PFSK-1 (cell line): Measurements from ENCODE around the gene RAP1GDS1.

Experiments used
- FOXP2 ChIP-seq: optimal IDR thresholded peaks from 2 replicates; pipeline ENCODE3; 2011; ENCODE audit warnings: borderline replicate concordance, control low read depth, inconsistent platforms; ENCODE audit not compliant: insufficient read depth; ENCODE audit errors: extremely low read length, extremely low read depth
- POLR2AphosphoS5 ChIP-seq: IDR thresholded peaks from 2 replicates; pipeline ENCODE4 v1.6.1; 2012; ENCODE audit warnings: low read depth, mild to moderate bottlenecking, control low read depth, low read length, moderate library complexity
- SIN3A ChIP-seq: IDR thresholded peaks from 2 replicates; pipeline ENCODE4 v1.6.1; 2012; ENCODE audit warnings: mild to moderate bottlenecking, low read length, moderate library complexity, borderline replicate concordance; ENCODE audit not compliant: insufficient read depth
- TAF1 ChIP-seq: IDR thresholded peaks from 2 replicates; pipeline ENCODE4 v1.6.1; 2012; ENCODE audit warnings: low read length, control low read depth, borderline replicate concordance; ENCODE audit not compliant: insufficient read depth
- TF ChIP-seq, protein P1 (sequence below), 2 experiments: IDR thresholded peaks; 2 replicates each; pipeline versions ENCODE4 v1.6.1 to v1.8.0; 2011 to 2012; ENCODE audit warnings: low read depth in 2 of 2, low read length in 2 of 2, control low read depth in 1 of 2, inconsistent platforms in 1 of 2, mild to moderate bottlenecking in 1 of 2, moderate library complexity in 1 of 2; ENCODE audit not compliant: insufficient read depth in 1 of 2

RAP1GDS1 gene

DNA sequence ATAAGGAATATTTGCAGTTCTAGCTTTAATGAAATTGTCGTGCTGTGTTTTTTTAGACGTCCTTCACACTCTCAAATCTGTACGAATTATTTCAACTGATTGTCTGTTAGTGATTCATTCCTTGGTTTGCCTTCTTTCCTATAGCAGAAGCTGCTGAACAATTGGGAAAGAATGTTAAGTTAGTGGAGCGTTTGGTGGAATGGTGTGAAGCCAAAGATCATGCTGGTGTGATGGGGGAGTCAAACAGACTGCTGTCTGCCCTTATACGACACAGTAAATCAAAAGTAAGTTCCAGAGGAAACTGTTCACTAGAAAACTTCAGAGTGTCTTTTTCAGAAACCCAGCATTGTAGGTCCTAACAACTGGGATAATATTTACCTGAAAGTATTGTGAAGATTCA, 159.9 kb downstream of the RAP1GDS1 start:
- TF ChIP-seq FOXP2 (no peak), TAF1 (no peak), SIN3A (no peak), POLR2AphosphoS5 (no peak)
- TF ChIP-seq, protein P1, sequence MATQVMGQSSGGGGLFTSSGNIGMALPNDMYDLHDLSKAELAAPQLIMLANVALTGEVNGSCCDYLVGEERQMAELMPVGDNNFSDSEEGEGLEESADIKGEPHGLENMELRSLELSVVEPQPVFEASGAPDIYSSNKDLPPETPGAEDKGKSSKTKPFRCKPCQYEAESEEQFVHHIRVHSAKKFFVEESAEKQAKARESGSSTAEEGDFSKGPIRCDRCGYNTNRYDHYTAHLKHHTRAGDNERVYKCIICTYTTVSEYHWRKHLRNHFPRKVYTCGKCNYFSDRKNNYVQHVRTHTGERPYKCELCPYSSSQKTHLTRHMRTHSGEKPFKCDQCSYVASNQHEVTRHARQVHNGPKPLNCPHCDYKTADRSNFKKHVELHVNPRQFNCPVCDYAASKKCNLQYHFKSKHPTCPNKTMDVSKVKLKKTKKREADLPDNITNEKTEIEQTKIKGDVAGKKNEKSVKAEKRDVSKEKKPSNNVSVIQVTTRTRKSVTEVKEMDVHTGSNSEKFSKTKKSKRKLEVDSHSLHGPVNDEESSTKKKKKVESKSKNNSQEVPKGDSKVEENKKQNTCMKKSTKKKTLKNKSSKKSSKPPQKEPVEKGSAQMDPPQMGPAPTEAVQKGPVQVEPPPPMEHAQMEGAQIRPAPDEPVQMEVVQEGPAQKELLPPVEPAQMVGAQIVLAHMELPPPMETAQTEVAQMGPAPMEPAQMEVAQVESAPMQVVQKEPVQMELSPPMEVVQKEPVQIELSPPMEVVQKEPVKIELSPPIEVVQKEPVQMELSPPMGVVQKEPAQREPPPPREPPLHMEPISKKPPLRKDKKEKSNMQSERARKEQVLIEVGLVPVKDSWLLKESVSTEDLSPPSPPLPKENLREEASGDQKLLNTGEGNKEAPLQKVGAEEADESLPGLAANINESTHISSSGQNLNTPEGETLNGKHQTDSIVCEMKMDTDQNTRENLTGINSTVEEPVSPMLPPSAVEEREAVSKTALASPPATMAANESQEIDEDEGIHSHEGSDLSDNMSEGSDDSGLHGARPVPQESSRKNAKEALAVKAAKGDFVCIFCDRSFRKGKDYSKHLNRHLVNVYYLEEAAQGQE (IDR thresholded peaks at IDR 0.05; ENCODE audit: insufficient read depth in 1 of 2, low read depth in 2 of 2, low read length in 2 of 2) = no peak

DNA sequence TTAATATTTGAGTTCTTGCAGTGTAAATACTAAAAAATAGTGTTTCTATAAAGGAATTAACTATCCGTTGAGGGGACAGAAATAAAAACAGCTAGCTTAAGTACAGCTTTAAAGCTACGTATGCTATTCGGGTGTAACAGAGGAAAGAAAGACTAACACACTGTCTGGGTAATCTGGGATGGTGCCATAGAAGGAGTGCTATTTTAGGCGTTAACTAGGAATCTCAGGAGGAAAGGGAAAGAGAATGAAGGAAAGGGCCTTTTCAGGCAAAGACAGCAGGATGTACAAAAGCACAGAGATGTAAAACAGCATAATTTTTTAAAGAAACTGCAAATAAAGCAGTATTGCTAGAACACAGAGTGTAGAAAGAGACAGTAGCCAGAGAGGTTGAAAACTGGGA, 161.8 kb downstream of the RAP1GDS1 start:
- TF ChIP-seq POLR2AphosphoS5 (no peak), TAF1 (no peak), SIN3A (no peak), FOXP2 (no peak)
- TF ChIP-seq, protein P1 (IDR thresholded peaks at IDR 0.05; ENCODE audit: insufficient read depth in 1 of 2, low read depth in 2 of 2, low read length in 2 of 2) = no peak

DNA sequence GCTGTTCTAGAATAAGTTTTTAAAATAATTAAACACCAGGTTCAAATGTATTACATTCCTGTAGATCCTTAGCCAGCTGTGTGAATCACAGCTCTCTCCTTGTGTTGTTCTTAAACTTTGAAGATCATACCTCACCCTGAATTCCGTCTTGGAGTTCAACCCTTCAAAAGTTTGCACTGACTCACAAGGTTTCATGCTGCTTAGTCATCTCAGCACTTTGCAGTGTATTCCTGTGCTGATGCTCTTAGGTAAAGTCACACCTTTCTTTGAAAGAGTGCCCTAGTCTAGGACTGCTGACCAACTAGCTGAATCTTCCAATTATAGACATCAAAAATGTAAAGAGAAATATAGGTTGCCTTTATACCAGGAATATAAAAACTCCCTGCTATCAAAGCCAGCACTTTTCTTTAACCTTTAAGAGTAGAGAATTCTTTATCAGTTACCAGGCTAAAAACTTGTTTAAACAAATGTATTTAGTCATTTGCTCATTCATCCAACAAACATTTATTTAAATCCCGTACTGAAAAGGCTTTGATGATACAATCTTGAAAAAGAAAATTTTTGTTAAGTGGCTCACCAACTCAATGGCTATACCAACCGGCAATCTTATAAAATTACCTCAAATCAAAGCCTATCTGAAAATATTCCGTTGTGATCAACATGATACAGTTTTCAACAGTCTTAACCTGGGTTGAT, 169.7 kb downstream of the RAP1GDS1 start:
- TF ChIP-seq POLR2AphosphoS5 = no peak
- no peak for TF ChIP-seq FOXP2
- TF ChIP-seq, protein P1 (IDR thresholded peaks at IDR 0.05; ENCODE audit: insufficient read depth in 1 of 2, low read depth in 2 of 2, low read length in 2 of 2) = no peak
- no peak for TF ChIP-seq TAF1
- TF ChIP-seq SIN3A = no peak

DNA sequence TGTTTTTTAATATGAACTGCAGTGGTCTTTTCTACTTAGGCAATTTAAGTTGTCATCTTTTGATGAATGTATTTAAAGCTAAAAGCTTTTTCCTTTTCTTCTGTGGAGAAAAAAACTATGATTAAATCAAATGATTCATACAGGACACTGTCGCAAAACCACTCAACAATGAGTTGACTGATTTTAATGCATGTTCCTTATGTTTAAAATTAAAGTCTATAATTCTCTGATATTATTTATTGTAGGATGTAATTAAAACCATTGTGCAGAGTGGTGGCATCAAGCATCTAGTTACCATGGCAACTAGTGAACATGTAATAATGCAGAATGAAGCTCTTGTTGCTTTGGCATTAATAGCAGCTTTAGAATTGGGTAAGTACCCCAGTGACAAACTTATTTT, 172.5 kb downstream of the RAP1GDS1 start:
- TF ChIP-seq POLR2AphosphoS5 (no peak), SIN3A (no peak), TAF1 (no peak), FOXP2 (no peak)
- TF ChIP-seq, protein P1 (IDR thresholded peaks at IDR 0.05; ENCODE audit: insufficient read depth in 1 of 2, low read depth in 2 of 2, low read length in 2 of 2) = no peak

DNA sequence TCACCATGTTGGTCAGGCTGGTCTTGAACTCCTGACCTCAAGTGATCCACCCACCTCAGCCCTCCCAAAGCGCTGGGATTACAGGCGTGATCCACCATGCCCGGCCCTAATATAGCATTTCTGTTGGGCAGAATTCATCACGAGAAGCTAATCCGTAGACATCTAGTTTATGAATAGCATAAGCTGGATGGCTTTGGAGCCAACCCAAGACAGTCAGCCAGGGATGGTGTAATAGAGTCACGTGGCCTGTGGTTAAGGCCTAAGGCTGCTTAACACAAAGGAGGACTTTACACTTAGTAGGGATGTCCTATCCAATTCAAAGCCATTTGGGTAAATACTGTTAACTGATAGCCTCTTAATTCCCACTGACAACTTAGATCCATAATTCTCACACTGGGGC, 173.6 kb downstream of the RAP1GDS1 start:
- TF ChIP-seq TAF1 (no peak), SIN3A (no peak), FOXP2 (no peak), POLR2AphosphoS5 (no peak)
- TF ChIP-seq, protein P1 (IDR thresholded peaks at IDR 0.05; ENCODE audit: insufficient read depth in 1 of 2, low read depth in 2 of 2, low read length in 2 of 2) = no peak
